GM13977 (cell line): Measurements from ENCODE around the gene MAPKAP1.

Experiments used
- DNase-seq: peaks from one replicate; pipeline ENCODE4 v3.0.0; 2012; ENCODE audit warnings: low spot score
- in situ Hi-C: fragments of 300-500 bp; cut with MboI; formaldehyde crosslinking; loops from one replicate; pipeline ENCODE4 v1.12.0; 2022; ENCODE audit warnings: low sequenced_read_pairs, low pct_unique_long_range_greater_than_20kb, mixed read lengths, inconsistent platforms; ENCODE audit not compliant: unreplicated experiment
- TF ChIP-seq, protein P1 (sequence below): IDR thresholded peaks from 2 replicates; pipeline ENCODE4 v1.5.1; 2012; ENCODE audit warnings: mild to moderate bottlenecking, control low read depth; ENCODE audit not compliant: insufficient read depth; ENCODE audit errors: extremely low read depth, missing control alignments

The MAPKAP1 gene

GRCh38 chr9:125425170-125425897 lies 281.7 kb downstream of the MAPKAP1 start:
- DNase-seq: no peak
- in situ Hi-C loops: no loop called here
- TF ChIP-seq, protein P1, sequence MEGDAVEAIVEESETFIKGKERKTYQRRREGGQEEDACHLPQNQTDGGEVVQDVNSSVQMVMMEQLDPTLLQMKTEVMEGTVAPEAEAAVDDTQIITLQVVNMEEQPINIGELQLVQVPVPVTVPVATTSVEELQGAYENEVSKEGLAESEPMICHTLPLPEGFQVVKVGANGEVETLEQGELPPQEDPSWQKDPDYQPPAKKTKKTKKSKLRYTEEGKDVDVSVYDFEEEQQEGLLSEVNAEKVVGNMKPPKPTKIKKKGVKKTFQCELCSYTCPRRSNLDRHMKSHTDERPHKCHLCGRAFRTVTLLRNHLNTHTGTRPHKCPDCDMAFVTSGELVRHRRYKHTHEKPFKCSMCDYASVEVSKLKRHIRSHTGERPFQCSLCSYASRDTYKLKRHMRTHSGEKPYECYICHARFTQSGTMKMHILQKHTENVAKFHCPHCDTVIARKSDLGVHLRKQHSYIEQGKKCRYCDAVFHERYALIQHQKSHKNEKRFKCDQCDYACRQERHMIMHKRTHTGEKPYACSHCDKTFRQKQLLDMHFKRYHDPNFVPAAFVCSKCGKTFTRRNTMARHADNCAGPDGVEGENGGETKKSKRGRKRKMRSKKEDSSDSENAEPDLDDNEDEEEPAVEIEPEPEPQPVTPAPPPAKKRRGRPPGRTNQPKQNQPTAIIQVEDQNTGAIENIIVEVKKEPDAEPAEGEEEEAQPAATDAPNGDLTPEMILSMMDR: no peak

GRCh38 chr9:125423964-125424363 lies 283.0 kb downstream of the MAPKAP1 start:
- no peak for DNase-seq
- TF ChIP-seq, protein P1: no peak
- in situ Hi-C loops: loop anchor here (25.0 kb wide), 1 partner anchor 813 kb away; no protein-coding TSS in a partner anchor

GRCh38 chr9:125422853-125423252 lies 284.2 kb downstream of the MAPKAP1 start:
- no peak for DNase-seq
- TF ChIP-seq, protein P1: no peak
- in situ Hi-C loops: loop anchor here (25.0 kb wide), 1 partner anchor 814 kb away; no protein-coding TSS in a partner anchor

- in situ Hi-C loops: loop anchor here (25.0 kb wide), 1 partner anchor 816 kb away; no protein-coding TSS in a partner anchor
- DNase-seq: no peak
These were observed 285.3 kb downstream of the MAPKAP1 start for GRCh38 chr9:125421591-125422181.

DNA sequence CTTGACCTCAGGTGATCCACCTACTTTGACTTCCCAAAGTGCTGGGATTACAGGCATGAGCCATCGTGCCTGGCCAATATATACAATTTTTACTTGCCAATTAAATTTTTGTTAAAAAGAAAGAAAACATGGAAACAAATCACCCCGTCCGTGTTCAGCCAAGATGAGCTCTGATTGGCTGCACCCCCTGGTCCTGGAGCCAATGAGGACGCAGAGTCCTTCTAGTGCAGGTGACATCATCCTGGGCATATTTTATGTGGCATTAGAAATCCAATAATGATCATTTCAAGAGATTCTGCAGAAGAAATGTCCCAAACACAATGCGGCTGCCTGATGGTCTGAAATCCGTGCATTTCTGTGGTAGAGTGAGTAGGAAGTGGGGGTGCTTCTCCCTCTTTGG lies 285.8 kb downstream of the MAPKAP1 start:
- TF ChIP-seq, protein P1: no peak
- no peak for DNase-seq
- in situ Hi-C loops: loop anchor here (25.0 kb wide), 1 partner anchor 816 kb away; no protein-coding TSS in a partner anchor

More at GRCh38 chr9:125421591-125422181, 285.3 kb downstream of the MAPKAP1 start:
- TF ChIP-seq, protein P1: no peak

DNA sequence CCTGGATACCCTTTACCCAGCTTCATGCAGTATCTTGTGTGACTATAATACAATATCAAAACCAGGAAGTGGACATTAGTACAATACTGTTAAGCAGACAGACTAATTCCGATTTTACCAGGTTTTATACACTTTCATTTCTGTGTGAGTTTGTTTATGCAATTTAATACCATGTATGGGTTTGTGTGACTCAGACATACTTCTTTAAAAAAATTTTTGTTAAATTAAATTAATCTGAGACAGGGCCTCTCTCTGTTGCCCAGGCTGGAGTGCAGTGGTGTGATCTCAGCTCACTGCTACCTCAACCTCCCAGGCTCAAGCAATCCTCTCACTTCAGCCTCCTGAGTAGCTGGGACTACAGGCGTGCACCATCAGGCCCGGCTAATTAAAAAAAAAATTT lies 288.6 kb downstream of the MAPKAP1 start:
- TF ChIP-seq, protein P1: no peak
- no peak for DNase-seq
- in situ Hi-C loops: loop anchor here (25.0 kb wide), 1 partner anchor 819 kb away; no protein-coding TSS in a partner anchor
